ENCODE results near the gene APBB1. TPM values are rescaled to one million over a fixed set of nuclear protein-coding genes. Genes with fewer than 3 reads are reported as not detected.

APBB1 gene
- total and polyA plus RNA-seq, 10 of the 15 experiments (the other 5 are each of a cell fraction or from before 2014, with no cell fraction given): 0.31 to 10.6 (median 5.4) TPM

GRCh38 chr11:6457581-6458320 is 38.9 kb upstream of the APBB1 start:
- DNase-seq (ENCODE audit: low read depth, low spot score): no peak
- Histone ChIP-seq H3K27ac (ENCODE audit: control insufficient read depth, insufficient read depth) (no peak overlapping the region), H3K4me2 (ENCODE audit: control insufficient read depth, insufficient read depth) (no peak overlapping the region), H3K4me3 (no peak overlapping the region), H3K36me3 (ENCODE audit: control insufficient read depth in 2 of 2, insufficient read depth in 2 of 2, low read length in 1 of 2) (no peaks in the 10 kb centered on the region; a peak in 1 of 4 replicates), H3K79me2 (ENCODE audit: control insufficient read depth, insufficient read depth, low read length) (no peaks in the 10 kb centered on the region), H3K4me1 (ENCODE audit: control insufficient read depth, insufficient read depth, low read length) (no peaks in the 10 kb centered on the region), H3K9me3 (replicated peaks; ENCODE audit: control insufficient read depth, insufficient read depth, low read length) (no peaks in the 10 kb centered on the region), H2AFZ (ENCODE audit: control insufficient read depth, low read depth, low read length) (no peak overlapping the region), H4K20me1 (ENCODE audit: control insufficient read depth, insufficient read depth) (no peaks in the 10 kb centered on the region), H3K9ac (ENCODE audit: control insufficient read depth, insufficient read depth, low read length) (no peak overlapping the region), H3K27me3 (replicated peaks in 1 of 2; ENCODE audit: control insufficient read depth in 2 of 2, insufficient read depth in 2 of 2, low read length in 1 of 2) (no peaks in the 10 kb centered on the region)
- BruUV-seq (replicated peaks): no TSS peak
- intact Hi-C loops (cut with micrococcal nuclease; ENCODE audit: unreplicated experiment): no loop called here
- ChIA-PET SMC1A (ENCODE audit: uncharacterized antibody, unreplicated experiment) (no interaction called here), RAD21 (ENCODE audit: unreplicated experiment) (interaction anchor here (0.8 kb wide), 1 partner anchor 79 kb away, joined by 3 read pairs; no protein-coding TSS in a partner anchor), POLR2A (no interaction called here), CTCF (no interaction called here)
- no peak for ATAC-seq
- TF ChIP-seq POLR2AphosphoS5 (IDR thresholded peaks at IDR 0.05; ENCODE audit: low read length) (no peak), LARP7 (IDR thresholded peaks at IDR 0.05) (no peak), BRCA1 (IDR thresholded peaks at IDR 0.05; ENCODE audit: low read depth, low read length) (no peak)
- WGBS (ENCODE audit: insufficient coverage, insufficient replicate concordance, low lambda C conversion rate, missing lambda C conversion rate): 76% methylated on average over 25 of the region's 26 CpGs
- in situ Hi-C loops (cut with MboI): no loop called here
- FAIRE-seq: no peak

GRCh38 chr11:6456361-6457073 is 37.6 kb upstream of the APBB1 start:
- no peak overlapping the region for H3K4me3 ChIP-seq
- H3K27me3 ChIP-seq (replicated peaks in 1 of 2; ENCODE audit: control insufficient read depth in 2 of 2, insufficient read depth in 2 of 2, low read length in 1 of 2): no peaks in the 10 kb centered on the region
- BruUV-seq (replicated peaks): no TSS peak
- no peak overlapping the region for H2AFZ ChIP-seq (ENCODE audit: control insufficient read depth, low read depth, low read length)
- CTCF ChIA-PET: no interaction called here
- WGBS (ENCODE audit: insufficient coverage, insufficient replicate concordance, low lambda C conversion rate, missing lambda C conversion rate): 93% methylated on average over 52 of the region's 56 CpGs
- no peak overlapping the region for H3K9ac ChIP-seq (ENCODE audit: control insufficient read depth, insufficient read depth, low read length)
- intact Hi-C loops (cut with micrococcal nuclease; ENCODE audit: unreplicated experiment): no loop called here
- no peak for FAIRE-seq
- H3K9me3 ChIP-seq (replicated peaks; ENCODE audit: control insufficient read depth, insufficient read depth, low read length): no peaks in the 10 kb centered on the region
- SMC1A ChIA-PET (ENCODE audit: uncharacterized antibody, unreplicated experiment): interaction anchor here (1.0 to 2.1 kb wide), 2 partner anchors 10 to 77 kb away, joined by 3 to 8 read pairs; no protein-coding TSS in a partner anchor
- no peaks in the 10 kb centered on the region for H3K79me2 ChIP-seq (ENCODE audit: control insufficient read depth, insufficient read depth, low read length)
- no peaks in the 10 kb centered on the region; a peak in 1 of 4 replicates for H3K36me3 ChIP-seq (ENCODE audit: control insufficient read depth in 2 of 2, insufficient read depth in 2 of 2, low read length in 1 of 2)
- ATAC-seq: no peak
- RAD21 ChIA-PET (ENCODE audit: unreplicated experiment): interaction anchor here (2.1 kb wide), 1 partner anchor 77 kb away, joined by 5 read pairs; no protein-coding TSS in a partner anchor
- no peak for DNase-seq (ENCODE audit: low read depth, low spot score)
- H3K4me2 ChIP-seq (ENCODE audit: control insufficient read depth, insufficient read depth): no peak overlapping the region
- no peaks in the 10 kb centered on the region for H3K4me1 ChIP-seq (ENCODE audit: control insufficient read depth, insufficient read depth, low read length)
- POLR2A ChIA-PET: no interaction called here
- H3K27ac ChIP-seq (ENCODE audit: control insufficient read depth, insufficient read depth): no peak overlapping the region
- in situ Hi-C loops (cut with MboI): no loop called here
- H4K20me1 ChIP-seq (ENCODE audit: control insufficient read depth, insufficient read depth): no peaks in the 10 kb centered on the region
- TF ChIP-seq SUPT20H (IDR thresholded peaks at IDR 0.05; ENCODE audit: borderline replicate concordance, control insufficient read depth, low read depth, low read length): no peak
- TF ChIP-seq EP300 (IDR thresholded peaks at IDR 0.05; ENCODE audit: borderline replicate concordance in 1 of 2, control insufficient read depth in 1 of 2, low read depth in 2 of 2, low read length in 2 of 2): no peak
- no peak for TF ChIP-seq PKNOX1 (IDR thresholded peaks at IDR 0.05)
- TF ChIP-seq MYC (IDR thresholded peaks at IDR 0.05; ENCODE audit: insufficient read depth, insufficient read length, insufficient replicate concordance, low read length, severe bottlenecking): no peak
- no peak for TF ChIP-seq STAT1 (conservative IDR thresholded peaks at IDR 0.05)
- TF ChIP-seq SMARCA5 (IDR thresholded peaks at IDR 0.05): no peak
- TF ChIP-seq NFXL1 (IDR thresholded peaks at IDR 0.05; ENCODE audit: borderline replicate concordance): no peak
- no peak for TF ChIP-seq ZNF207 (IDR thresholded peaks at IDR 0.05; ENCODE audit: borderline replicate concordance)
- TF ChIP-seq HDAC6 (IDR thresholded peaks at IDR 0.05; ENCODE audit: unreplicated experiment): no peak
- no peak for TF ChIP-seq RAD21 (IDR thresholded peaks at IDR 0.05; ENCODE audit: insufficient read depth, low read depth, low read length)
- TF ChIP-seq ATF3 (IDR thresholded peaks at IDR 0.05; ENCODE audit: borderline replicate concordance, extremely low read depth, low read depth, low read length): no peak
- no peak for TF ChIP-seq RELA (IDR thresholded peaks at IDR 0.05; ENCODE audit: borderline replicate concordance, partially characterized antibody)

Measured in GM12878 (cell line).